ENCODE data around the gene CNTNAP5. TPM values are rescaled to one million over a fixed set of nuclear protein-coding genes. Genes with fewer than 3 reads are reported as not detected.
A peak's percentile ranks its signal among the peaks of the same experiment; 100 is the strongest.

Gene CNTNAP5
- total RNA-seq, 1 donor, result not detected

DNA sequence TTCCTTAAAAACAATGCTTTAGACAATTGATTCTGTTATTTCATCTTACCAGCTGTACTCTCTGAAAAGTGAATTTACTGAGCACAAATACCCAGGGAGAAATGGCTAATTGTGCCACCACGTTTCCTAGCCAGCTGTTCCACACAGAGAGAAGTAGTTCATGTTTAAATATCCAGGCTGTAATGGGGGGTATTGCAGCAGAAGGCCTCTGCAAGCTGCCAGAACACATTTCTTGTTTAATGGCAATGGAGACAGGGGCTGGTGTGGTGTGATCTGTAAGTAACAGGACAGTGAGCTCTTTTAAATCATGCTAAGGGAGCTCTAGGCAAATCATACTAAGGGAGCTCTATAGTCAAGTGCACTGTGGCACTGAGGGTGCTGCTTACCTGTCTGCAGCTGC lies 809.2 kb downstream of the CNTNAP5 start:
- DNase-seq (ENCODE audit: low read depth), result no peak
- TF ChIP-seq, protein P1, sequence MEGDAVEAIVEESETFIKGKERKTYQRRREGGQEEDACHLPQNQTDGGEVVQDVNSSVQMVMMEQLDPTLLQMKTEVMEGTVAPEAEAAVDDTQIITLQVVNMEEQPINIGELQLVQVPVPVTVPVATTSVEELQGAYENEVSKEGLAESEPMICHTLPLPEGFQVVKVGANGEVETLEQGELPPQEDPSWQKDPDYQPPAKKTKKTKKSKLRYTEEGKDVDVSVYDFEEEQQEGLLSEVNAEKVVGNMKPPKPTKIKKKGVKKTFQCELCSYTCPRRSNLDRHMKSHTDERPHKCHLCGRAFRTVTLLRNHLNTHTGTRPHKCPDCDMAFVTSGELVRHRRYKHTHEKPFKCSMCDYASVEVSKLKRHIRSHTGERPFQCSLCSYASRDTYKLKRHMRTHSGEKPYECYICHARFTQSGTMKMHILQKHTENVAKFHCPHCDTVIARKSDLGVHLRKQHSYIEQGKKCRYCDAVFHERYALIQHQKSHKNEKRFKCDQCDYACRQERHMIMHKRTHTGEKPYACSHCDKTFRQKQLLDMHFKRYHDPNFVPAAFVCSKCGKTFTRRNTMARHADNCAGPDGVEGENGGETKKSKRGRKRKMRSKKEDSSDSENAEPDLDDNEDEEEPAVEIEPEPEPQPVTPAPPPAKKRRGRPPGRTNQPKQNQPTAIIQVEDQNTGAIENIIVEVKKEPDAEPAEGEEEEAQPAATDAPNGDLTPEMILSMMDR (IDR thresholded peaks at IDR 0.05; ENCODE audit: insufficient read depth, low read depth, low read length), result no peak
- H3K4me3 ChIP-seq (ENCODE audit: low read depth, low read length), result no peak overlapping the region

DNA sequence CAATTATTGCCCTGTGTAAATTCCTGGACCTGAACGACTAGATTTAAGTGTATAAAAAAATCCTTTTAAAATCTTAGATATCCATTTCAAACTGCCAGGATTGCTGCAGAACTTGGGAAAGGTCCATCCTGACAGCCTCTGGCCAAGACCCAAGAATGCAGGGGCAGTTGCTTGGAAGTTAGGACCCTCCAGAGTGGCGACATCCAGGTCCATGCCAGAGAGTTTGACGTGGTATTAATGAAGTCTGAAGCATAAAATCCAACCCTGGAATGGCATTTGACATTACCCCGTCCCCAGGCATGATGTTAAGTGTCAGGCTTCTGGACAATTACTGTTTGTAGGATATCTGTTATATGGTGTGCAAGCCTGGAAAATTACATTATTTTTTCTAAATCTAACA lies 810.2 kb downstream of the CNTNAP5 start:
- no peak overlapping the region for H3K4me3 ChIP-seq (ENCODE audit: low read depth, low read length)
- TF ChIP-seq, protein P1 (IDR thresholded peaks at IDR 0.05; ENCODE audit: insufficient read depth, low read depth, low read length), result no peak
- DNase-seq (ENCODE audit: low read depth), result no peak

DNA sequence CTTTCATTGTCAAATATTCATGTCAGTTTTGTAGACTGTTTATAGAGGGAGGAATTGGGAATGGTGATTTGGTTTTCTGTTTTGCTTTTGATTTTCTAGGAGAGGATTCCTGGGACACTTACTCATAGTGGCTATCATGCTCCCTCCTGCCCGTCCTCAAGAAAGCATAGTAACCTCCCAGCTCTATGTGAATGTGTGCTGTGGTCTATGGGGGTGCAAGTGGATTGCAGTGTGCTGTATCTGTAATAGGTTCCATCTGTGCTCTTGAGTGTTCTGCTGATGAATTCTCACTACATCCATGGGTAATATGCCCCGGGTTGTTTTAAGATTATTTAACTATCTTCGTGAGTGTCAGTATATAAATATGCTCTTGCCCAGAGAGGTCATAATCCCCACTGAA lies 811.3 kb downstream of the CNTNAP5 start:
- no peak overlapping the region for H3K4me3 ChIP-seq (ENCODE audit: low read depth, low read length)
- TF ChIP-seq, protein P1 (IDR thresholded peaks at IDR 0.05; ENCODE audit: insufficient read depth, low read depth, low read length), result no peak
- peak; percentile 73 for DNase-seq (ENCODE audit: low read depth)

DNA sequence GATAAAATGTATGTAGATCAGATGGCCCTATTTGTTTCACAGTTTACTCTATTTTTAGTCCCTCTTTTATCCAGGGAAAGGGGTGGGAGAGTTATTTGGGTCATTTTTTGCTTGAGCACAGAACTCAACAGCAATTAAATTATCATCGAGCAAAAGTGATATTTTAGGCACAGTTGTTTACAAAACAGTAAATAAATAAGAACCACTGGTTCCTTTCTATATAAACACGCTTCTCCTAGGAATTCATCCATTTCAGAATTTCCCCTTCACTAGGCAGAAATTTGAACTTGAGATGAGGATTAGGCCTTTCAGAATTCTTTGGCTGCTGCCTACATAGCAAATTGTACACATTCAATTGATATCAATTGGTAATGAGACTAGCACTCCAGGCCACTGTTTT lies 812.4 kb downstream of the CNTNAP5 start:
- no peak for DNase-seq (ENCODE audit: low read depth)
- TF ChIP-seq, protein P1 (IDR thresholded peaks at IDR 0.05; ENCODE audit: insufficient read depth, low read depth, low read length), result no peak
- H3K4me3 ChIP-seq (ENCODE audit: low read depth, low read length), result no peak overlapping the region

DNA sequence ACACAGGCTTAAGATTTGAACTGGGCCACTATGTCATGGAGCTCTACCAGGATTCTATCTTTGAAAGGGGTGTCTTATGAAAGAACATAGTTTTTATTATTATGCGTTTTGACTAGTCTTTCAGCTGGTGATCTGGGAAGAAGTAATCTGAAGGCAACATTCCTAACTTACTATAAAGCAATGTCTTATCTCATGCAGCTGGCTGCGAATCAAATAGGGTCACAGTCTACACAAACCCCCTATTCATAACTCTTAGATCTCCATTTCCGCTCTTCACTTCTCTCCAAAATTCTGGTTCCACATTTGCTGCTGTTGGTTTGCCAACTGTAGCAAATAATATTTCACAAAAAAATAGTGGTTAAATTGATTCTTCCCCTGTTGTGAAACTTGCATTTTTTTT lies 813.3 kb downstream of the CNTNAP5 start:
- TF ChIP-seq, protein P1 (IDR thresholded peaks at IDR 0.05; ENCODE audit: insufficient read depth, low read depth, low read length), result no peak
- no peak overlapping the region for H3K4me3 ChIP-seq (ENCODE audit: low read depth, low read length)
- no peak for DNase-seq (ENCODE audit: low read depth)

DNA sequence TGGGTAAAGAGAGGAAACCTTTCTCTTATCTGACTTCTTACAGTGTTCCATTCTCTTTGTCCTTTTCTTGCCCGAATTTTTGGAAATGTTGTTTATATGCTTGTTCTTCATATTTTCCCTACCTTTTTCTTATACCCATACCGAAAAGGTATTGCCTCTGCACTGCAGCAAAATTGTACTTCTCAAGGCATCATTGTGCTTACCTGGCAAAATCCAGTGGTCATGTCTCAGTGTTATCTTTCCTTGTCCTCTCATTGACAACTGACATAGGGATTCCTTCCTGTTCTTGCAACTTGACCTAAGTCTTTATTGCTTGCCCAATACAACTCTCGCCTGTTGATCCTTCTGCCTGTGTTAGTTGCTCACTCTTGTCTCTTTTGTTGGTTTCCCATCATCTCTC lies 842.2 kb downstream of the CNTNAP5 start:
- no peak for DNase-seq (ENCODE audit: low read depth)
- H3K4me3 ChIP-seq (ENCODE audit: low read depth, low read length), result no peak overlapping the region
- TF ChIP-seq, protein P1 (IDR thresholded peaks at IDR 0.05; ENCODE audit: insufficient read depth, low read depth, low read length), result no peak

DNA sequence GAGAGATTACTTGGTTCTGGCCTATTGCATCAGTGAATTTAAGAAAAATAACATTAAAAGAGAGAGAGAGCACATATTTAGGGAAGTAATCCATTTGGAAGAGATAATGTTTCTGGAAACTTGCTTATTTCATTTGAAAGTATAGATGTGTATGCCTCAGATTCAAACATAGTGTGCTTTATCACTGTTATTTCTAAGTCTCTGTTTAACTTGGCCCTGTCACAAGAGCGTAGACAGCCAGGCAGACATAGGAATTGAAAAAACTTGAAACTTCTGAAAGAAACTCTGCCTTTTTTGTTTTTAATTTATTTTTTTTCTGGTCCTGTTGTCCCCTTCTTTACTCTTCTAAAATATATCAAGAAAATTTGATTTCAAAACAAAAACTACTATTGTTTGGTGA lies 849.1 kb downstream of the CNTNAP5 start:
- no peak overlapping the region for H3K4me3 ChIP-seq (ENCODE audit: low read depth, low read length)
- TF ChIP-seq, protein P1 (IDR thresholded peaks at IDR 0.05; ENCODE audit: insufficient read depth, low read depth, low read length), result no peak
- no peak for DNase-seq (ENCODE audit: low read depth)
